ENCODE measurements around the gene CHRNA4. TPM values are rescaled to one million over a fixed set of nuclear protein-coding genes. Genes with fewer than 3 reads are reported as not detected.

The CHRNA4 gene
- total RNA-seq, 1 experiment from 2014 or later = 2.4 TPM

GRCh38 chr20:63387917-63388316, 26.8 kb upstream of the CHRNA4 start (continued):
- no peak for TF ChIP-seq POLR2AphosphoS5 (IDR thresholded peaks at IDR 0.05; ENCODE audit: low read depth, low read length)

- TF ChIP-seq TCF7L2 (IDR thresholded peaks at IDR 0.05; ENCODE audit: low read depth, low read length) (no peak), SIN3A (IDR thresholded peaks at IDR 0.05; ENCODE audit: borderline replicate concordance, insufficient read depth, low read depth, low read length) (no peak)
- H3K9me3 ChIP-seq (ENCODE audit: control insufficient read depth, insufficient read depth, low read depth, low read length) = peaks cover 3% of the 10 kb centered on the region; the same call in 1 of the 2 replicates
Measured at GRCh38 chr20:63387393-63387792, 26.2 kb upstream of the CHRNA4 start.

GRCh38 chr20:63386491-63386890, 25.3 kb upstream of the CHRNA4 start:
- no peaks in the 10 kb centered on the region for H3K36me3 ChIP-seq (ENCODE audit: control insufficient read depth, insufficient read depth, low read length)
- in situ Hi-C loops (cut with HindIII; ENCODE audit: low pct_unique_long_range_greater_than_20kb, low sequenced_read_pairs) = loop anchor here (25.0 kb wide), 1 partner anchor 99 kb away; the partner anchor contains the start of gene COL20A1
- CTCF ChIA-PET = no interaction called here
- ATAC-seq (no peak), DNase-seq (ENCODE audit: low read depth, low spot score) (no peak)
- H3K4me3 ChIP-seq (ENCODE audit: low read depth in 2 of 2, low read length in 2 of 2) = no peak overlapping the region
- peaks cover 3% of the 10 kb centered on the region; the same call in 1 of the 2 replicates for H3K9me3 ChIP-seq (ENCODE audit: control insufficient read depth, insufficient read depth, low read depth, low read length)
- H3K27ac ChIP-seq (ENCODE audit: low read length) = no peak overlapping the region
- H3K4me1 ChIP-seq (ENCODE audit: control insufficient read depth, insufficient read depth, low read length) = no peaks in the 10 kb centered on the region; the same call in 1 of the 2 replicates
- no TSS peak for BruUV-seq (replicated peaks)
- H3K27me3 ChIP-seq (ENCODE audit: control insufficient read depth, insufficient read depth, low read length) = no peaks in the 10 kb centered on the region
- intact Hi-C loops (cut with micrococcal nuclease; ENCODE audit: unreplicated experiment) = no loop called here
- POLR2A ChIA-PET = no interaction called here
- TF ChIP-seq SIN3A (IDR thresholded peaks at IDR 0.05; ENCODE audit: borderline replicate concordance, insufficient read depth, low read depth, low read length) (no peak), POLR2AphosphoS5 (IDR thresholded peaks at IDR 0.05; ENCODE audit: low read depth, low read length) (no peak), TCF7L2 (IDR thresholded peaks at IDR 0.05; ENCODE audit: low read depth, low read length) (no peak), REST (IDR thresholded peaks at IDR 0.05; ENCODE audit: insufficient read depth in 1 of 2, low read depth in 2 of 2, low read length in 1 of 2) (no peak), CTCF (IDR thresholded peaks at IDR 0.05) (no peak)

More at GRCh38 chr20:63387393-63387792, 26.2 kb upstream of the CHRNA4 start:
- intact Hi-C loops (cut with micrococcal nuclease; ENCODE audit: unreplicated experiment) = no loop called here
- Histone ChIP-seq H3K4me3 (ENCODE audit: low read depth in 2 of 2, low read length in 2 of 2) (no peak overlapping the region), H3K27me3 (ENCODE audit: control insufficient read depth, insufficient read depth, low read length) (no peaks in the 10 kb centered on the region), H3K36me3 (ENCODE audit: control insufficient read depth, insufficient read depth, low read length) (no peaks in the 10 kb centered on the region), H3K4me1 (ENCODE audit: control insufficient read depth, insufficient read depth, low read length) (no peaks in the 10 kb centered on the region), H3K27ac (ENCODE audit: low read length) (no peak overlapping the region)
- in situ Hi-C loops (cut with HindIII; ENCODE audit: low pct_unique_long_range_greater_than_20kb, low sequenced_read_pairs) = loop anchor here (25.0 kb wide), 1 partner anchor 100 kb away; the partner anchor contains the start of gene COL20A1
- ChIA-PET POLR2A (no interaction called here), CTCF (no interaction called here)
- BruUV-seq (replicated peaks) = no TSS peak
- DNase-seq (ENCODE audit: low read depth, low spot score) (no peak), ATAC-seq (no peak)
